HG02938 (cell line): ENCODE results near the gene RFX4.
"Not testable (repeated sequence)": the region's sequence is repeated elsewhere in the genome, so short reads cannot be mapped to it uniquely, and the experiment has no call there.

Source experiments
- ATAC-seq: cut with Tn5 transposase; IDR thresholded peaks from one replicate; pipeline ENCODE4 v1.9.1; 2021; ENCODE audit warnings: mild to moderate bottlenecking, moderate library complexity; ENCODE audit not compliant: unreplicated experiment

RFX4 gene

GRCh38 chr12:106685381-106685780 lies 102.6 kb downstream of the RFX4 start:
- ATAC-seq: no peak

- no peak for ATAC-seq
Measured at GRCh38 chr12:106687672-106688071, 104.9 kb downstream of the RFX4 start.

- no peak for ATAC-seq
Measured at GRCh38 chr12:106690569-106691305, 107.9 kb downstream of the RFX4 start.

GRCh38 chr12:106692033-106692432 lies 109.2 kb downstream of the RFX4 start:
- not testable (repeated sequence) for ATAC-seq

- ATAC-seq: no peak
Measured at GRCh38 chr12:106692896-106693820, 110.4 kb downstream of the RFX4 start.

GRCh38 chr12:106696071-106696470 lies 113.3 kb downstream of the RFX4 start:
- ATAC-seq: no peak

- ATAC-seq: no peak
Measured at GRCh38 chr12:106696681-106697417, 114.0 kb downstream of the RFX4 start.

- no peak for ATAC-seq
Measured at GRCh38 chr12:106704081-106704480, 121.3 kb downstream of the RFX4 start.

- no peak for ATAC-seq
Measured at GRCh38 chr12:106705971-106706370, 123.2 kb downstream of the RFX4 start.

GRCh38 chr12:106709068-106709511 lies 126.3 kb downstream of the RFX4 start:
- no peak for ATAC-seq

GRCh38 chr12:106710143-106710893 lies 127.5 kb downstream of the RFX4 start:
- ATAC-seq: no peak

GRCh38 chr12:106711316-106711715 lies 128.5 kb downstream of the RFX4 start:
- ATAC-seq: no peak

- no peak for ATAC-seq
Measured at GRCh38 chr12:106712768-106713167, 130.0 kb downstream of the RFX4 start.

- no peak for ATAC-seq
Measured at GRCh38 chr12:106714926-106715325, 132.1 kb downstream of the RFX4 start.

GRCh38 chr12:106715582-106715981 lies 132.8 kb downstream of the RFX4 start:
- ATAC-seq: no peak

- no peak for ATAC-seq
Measured at GRCh38 chr12:106717673-106718072, 134.9 kb downstream of the RFX4 start.

GRCh38 chr12:106719879-106720278 lies 137.1 kb downstream of the RFX4 start:
- ATAC-seq: no peak

GRCh38 chr12:106720696-106721095 lies 137.9 kb downstream of the RFX4 start:
- no peak for ATAC-seq

- ATAC-seq: no peak
Measured at GRCh38 chr12:106721915-106722314, 139.1 kb downstream of the RFX4 start.

- ATAC-seq: no peak
Measured at GRCh38 chr12:106722837-106723236, 140.0 kb downstream of the RFX4 start.
